Inferior parietal cortex (tissue), 1 donor: ENCODE data around the gene SULT1B1.

ENCODE experiments used
- DNase-seq: peaks from one replicate; pipeline ENCODE4 v3.0.0-alpha.2; 2016; ENCODE audit errors: extremely low spot score

The SULT1B1 gene

DNA sequence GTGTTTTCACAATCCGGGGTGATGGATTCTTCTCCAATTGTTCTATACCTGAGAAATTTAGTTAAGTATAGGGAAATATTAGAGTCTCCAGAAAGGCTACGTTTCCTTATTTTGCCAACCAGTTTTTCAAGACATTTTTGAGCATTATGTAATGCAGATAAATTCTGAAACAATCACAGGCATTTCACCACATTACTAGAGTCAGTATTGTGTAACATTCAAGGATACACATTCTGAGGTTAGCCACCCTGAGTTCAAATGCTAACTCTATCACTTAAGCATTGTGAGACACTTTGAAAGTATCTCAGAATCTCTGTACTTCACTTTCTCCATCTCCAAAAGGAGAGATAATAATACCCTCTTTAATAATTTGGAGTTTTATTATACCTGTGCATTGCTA, 10.6 kb downstream of the SULT1B1 start:
- DNase-seq: no peak

GRCh38 chr4:69748173-69748572, 12.2 kb downstream of the SULT1B1 start:
- no peak for DNase-seq

GRCh38 chr4:69744157-69744478, 16.3 kb downstream of the SULT1B1 start:
- no peak for DNase-seq

GRCh38 chr4:69743476-69744156, 16.8 kb downstream of the SULT1B1 start:
- no peak for DNase-seq

- no peak for DNase-seq
Measured at GRCh38 chr4:69742596-69742995, 17.8 kb downstream of the SULT1B1 start.

DNA sequence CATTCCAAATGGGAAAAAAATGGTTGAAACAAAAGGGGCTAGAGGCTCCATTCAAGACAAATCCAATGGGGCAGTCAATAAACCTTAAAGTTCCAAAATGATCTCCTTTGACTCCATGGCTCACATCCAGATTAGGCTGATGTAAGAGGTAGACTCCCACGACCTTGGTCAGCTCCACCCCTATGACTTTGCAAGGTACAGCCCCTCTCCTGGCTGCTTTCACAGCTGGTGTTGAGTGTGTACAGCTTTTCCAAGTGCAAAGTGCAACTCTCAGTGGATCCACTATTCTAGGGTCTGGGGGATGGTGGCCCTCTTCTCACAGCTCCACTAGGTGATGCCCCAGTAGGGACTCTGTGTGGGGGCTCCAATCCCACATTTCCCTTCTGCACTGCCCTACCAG, 21.5 kb downstream of the SULT1B1 start:
- no peak for DNase-seq

DNA sequence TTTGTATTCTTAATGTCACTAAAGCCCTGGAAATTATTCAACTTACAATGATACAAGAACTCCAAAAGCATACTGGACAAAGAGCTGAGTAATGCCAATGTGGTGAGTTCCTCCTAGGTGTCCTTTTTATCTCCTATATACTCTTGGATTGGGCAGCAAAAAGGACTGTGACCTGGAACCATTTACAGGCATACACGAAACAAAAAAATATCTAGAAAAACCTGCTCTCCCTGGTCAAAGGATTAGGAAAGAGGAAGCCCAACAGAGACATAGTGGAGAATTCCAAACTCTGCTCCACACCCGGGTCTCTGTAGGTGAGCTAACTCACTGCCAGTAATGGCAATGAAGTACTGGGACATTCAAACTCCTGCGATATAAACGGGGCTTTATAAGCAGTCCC, 25.3 kb downstream of the SULT1B1 start:
- no peak for DNase-seq

DNA sequence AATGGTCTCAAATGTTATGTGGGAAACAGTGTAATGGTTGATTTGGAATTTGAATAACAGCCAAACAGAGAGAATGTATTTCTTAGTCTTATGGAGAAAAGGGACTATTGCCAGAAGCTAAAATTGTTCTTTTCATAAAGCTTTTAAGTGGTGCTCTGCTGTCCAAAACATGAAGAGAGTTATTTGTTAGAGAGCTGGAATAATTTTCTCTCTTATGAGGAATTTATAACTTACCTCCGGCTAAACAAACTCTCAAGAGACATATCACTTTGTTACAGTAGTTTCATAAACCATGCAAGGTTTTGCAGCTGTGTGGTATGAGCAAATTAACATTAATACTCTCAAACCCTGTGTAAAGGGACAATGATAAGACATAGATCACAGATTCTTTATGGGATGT, 28.6 kb downstream of the SULT1B1 start:
- DNase-seq: no peak

- no peak for DNase-seq
Measured at GRCh38 chr4:69731241-69731640, 29.2 kb downstream of the SULT1B1 start.

DNA sequence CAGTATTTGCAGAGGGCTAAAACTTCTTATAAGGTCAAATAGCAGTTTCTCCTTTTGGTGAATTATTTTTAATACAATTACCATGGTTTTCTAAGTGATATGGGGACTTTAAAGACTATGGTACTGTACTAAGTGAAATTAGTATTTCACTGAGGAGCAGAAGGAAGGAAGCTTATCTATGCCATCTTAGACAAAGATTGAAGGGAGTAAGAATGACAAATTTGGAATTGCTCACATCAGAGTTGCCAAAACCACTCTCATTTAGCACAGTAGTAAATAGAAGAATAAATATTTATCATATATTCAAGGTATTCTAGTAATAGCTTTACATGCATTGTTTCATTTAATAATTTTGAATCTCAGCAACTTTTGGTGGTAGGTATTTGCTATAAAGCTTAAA, 30.4 kb downstream of the SULT1B1 start:
- no peak for DNase-seq

DNA sequence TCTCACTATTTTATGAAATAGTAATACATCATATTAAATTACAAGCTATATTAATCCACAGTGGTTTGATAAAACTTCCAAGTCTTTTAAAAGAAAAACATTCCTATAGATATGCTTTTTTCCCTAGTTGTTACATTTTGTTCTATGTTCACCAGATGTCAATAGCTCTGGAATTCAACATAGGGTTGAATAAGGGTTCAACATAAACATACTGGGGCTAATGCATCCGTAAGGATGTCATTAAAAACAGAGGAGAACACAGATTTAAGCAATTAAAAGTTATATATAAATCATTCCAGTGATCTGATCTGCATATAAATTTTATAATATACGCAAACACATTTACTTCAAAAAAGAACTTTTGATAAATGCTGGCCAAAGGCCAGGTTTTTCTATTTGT, 32.5 kb downstream of the SULT1B1 start:
- DNase-seq: no peak

DNA sequence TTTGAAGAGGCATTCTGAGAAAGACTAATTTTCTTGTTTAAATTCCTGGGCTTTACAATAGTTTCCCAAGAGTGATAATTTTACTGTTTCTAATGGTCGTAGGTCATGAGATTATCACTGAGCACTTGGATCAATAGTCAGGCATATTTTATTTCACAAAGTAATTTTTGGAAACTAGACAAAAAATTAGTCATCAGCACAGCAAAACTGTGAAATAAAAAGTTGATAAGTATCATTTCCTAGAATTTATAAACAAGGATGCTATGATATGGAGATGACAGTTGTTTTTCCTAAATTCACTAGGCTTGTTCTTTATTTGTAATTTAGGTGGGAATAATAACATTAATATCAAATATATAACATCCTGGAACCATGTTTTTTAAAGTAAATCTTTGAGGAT, 33.0 kb downstream of the SULT1B1 start:
- no peak for DNase-seq

DNA sequence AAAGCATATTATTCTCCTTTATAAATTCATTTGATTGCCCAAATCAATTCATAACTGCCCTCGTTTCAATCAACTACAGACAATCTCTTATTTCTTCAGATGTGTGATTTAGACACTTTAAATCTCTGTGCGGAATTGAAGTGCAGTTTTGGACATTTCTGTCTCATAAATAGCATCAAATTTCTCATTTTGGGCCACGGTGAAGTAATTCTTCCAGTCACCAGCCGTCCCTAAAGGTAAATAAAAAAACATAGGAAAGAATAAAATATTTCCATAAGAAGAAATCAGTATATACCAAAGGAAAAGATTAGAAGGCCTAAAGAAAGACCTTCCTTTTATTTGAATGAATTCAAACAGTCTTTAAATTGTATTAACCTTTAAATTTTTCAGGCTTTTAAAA, 33.4 kb downstream of the SULT1B1 start:
- DNase-seq: no peak

GRCh38 chr4:69718396-69719271, 41.8 kb downstream of the SULT1B1 start:
- no peak for DNase-seq

DNA sequence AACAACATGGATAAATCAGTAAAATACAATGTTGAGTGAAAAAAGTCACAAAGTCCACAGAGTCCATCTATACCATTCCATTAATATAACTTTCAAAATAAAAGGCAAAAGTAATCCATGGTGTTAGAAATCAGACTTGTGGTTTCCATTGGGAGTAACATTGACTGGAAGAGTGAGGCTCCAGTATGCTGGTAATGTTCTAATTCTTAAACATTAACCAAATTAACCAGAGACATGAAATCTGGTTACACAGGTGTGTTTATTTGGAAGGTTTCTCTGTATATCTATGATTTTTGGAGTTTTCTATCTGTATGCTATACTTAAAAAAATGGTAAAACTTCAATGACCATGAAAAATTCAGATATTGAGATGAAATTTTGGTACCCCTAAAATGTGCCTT, 42.6 kb downstream of the SULT1B1 start:
- no peak for DNase-seq

DNA sequence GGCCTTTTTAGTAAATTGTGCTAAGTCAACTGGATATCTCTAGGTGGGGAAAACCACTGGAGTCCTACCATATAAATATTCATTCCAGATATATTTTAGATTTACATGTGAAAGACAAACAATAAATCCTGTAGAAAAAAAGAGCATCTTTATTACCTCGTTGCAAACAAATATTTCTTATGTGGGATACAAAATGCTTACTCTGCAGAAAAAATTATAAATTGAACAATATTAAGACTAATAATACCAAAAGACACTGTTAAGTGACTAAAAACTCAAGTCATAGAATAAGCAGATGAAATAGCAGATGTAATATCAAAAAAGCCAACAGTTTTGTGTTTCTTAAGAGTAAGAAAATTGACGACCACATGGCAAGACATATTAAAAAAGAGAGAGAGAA, 43.8 kb downstream of the SULT1B1 start:
- DNase-seq: no peak

DNA sequence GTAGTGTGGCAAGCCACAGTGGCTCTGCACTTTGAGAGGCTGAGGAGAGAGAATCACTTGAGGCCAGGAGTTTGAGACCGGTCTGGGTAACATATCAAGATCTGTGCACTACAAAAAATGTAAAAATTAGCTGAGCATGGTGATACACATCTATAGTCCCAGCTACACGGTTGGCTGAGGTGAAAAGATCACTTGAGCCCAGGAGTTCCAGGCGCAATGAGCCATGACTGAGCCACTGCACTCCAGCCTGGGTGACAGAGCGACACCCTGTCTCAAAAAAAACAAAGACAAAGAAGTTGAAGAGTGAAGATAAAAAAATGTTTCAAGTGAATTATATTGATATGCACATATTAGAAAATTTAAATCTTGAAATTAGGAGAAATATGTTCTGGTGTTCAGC, 46.3 kb downstream of the SULT1B1 start:
- DNase-seq: no peak

- no peak for DNase-seq
Measured at GRCh38 chr4:69713593-69713992, 46.8 kb downstream of the SULT1B1 start.

- DNase-seq: no peak
Measured at GRCh38 chr4:69710580-69710979, 49.8 kb downstream of the SULT1B1 start.

DNA sequence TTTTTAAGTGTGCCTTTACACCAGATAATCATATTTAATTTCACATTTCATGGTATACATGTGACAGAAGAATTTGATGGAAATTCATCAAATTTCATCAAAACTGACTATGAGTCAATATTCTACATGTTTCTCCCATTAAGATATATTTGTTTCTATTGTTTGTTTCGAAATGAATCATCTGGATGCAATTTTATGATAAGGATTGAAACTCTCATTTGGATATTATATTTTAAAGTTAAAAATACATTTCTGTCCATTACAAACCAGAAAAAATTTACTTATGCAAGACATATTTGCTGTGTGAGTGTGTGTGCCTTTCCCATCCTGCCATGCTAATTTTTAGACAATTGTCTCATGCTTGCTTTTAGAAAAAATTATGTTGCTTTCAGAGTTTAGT, 52.2 kb downstream of the SULT1B1 start:
- DNase-seq: no peak

- no peak for DNase-seq
Measured at GRCh38 chr4:69707807-69708206, 52.6 kb downstream of the SULT1B1 start.

- no peak for DNase-seq
Measured at GRCh38 chr4:69702201-69702600, 58.2 kb downstream of the SULT1B1 start.

DNA sequence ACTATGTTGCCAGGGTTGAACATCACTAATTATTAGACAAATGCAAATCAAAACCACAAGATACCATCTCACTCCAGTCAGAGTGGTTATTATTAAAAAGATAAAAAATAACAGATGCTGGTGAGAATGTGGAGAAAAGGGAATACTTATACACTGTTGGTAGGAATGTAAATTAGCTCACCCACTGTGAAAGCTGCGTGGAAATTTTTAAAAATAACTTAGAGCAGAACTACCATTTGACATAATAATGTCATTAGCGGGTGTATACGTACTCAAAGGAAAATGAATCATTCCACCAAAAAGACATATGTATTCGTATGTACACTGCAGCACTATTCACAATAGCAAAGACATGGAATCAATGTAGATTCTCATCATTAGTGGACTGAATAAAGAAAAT, 58.7 kb downstream of the SULT1B1 start:
- no peak for DNase-seq
